Thyroid gland (tissue), 4 donors: ENCODE measurements around the gene TOR4A.

Experiments used
- CTCF ChIP-seq, 6 experiments: fragments of 200-600 bp in 3 of 6; fragments of 450-650 bp in 3 of 6; sonication (generic) in 3 of 6; IDR thresholded peaks; one replicate each; pipeline ENCODE4 v1.5.1; 2016 to 2019; ENCODE audit warnings: antibody characterized with exemption in 6 of 6, mild to moderate bottlenecking in 2 of 6, inconsistent platforms in 1 of 6, moderate library complexity in 1 of 6
- POLR2A ChIP-seq, 2 donors: fragments of 450-650 bp; IDR thresholded peaks; one replicate each; pipeline ENCODE4 v1.6.1; 2017; ENCODE audit warnings: antibody characterized with exemption in 2 of 2, mild to moderate bottlenecking in 2 of 2, moderate library complexity in 1 of 2

GRCh38 chr9:137294091-137294680 lies 16.7 kb downstream of the TOR4A start:
- no peak for TF ChIP-seq CTCF (IDR thresholded peaks at IDR 0.05)
- TF ChIP-seq POLR2A (IDR thresholded peaks at IDR 0.05): no peak
